Psoas muscle (tissue), 8 donors: ENCODE data around the gene WFDC11. TPM values are rescaled to one million over a fixed set of nuclear protein-coding genes. Genes with fewer than 3 reads are reported as not detected.
"Not testable (repeated sequence)": the region's sequence is repeated elsewhere in the genome, so short reads cannot be mapped to it uniquely, and the experiment has no call there.

Experiments used
- ATAC-seq, 4 donors: fragments of 200-7000 bp; cut with Tn5 transposase; one replicate each; pipeline ENCODE4 v1.9.1; 2020; ENCODE audit warnings: moderate library complexity in 3 of 4, mild to moderate bottlenecking in 2 of 4
- DNase-seq, 2 donors: peaks; one replicate each; pipeline ENCODE4 v3.0.0-alpha.2; 2020
- H3K27ac ChIP-seq: fragments of 200-600 bp; one replicate; pipeline ENCODE4 v1.8.0; 2022
- H3K27me3 ChIP-seq, 3 donors: fragments of 200-600 bp in 1 of 3; one replicate each; pipeline versions ENCODE4 v1.6.1 to v1.8.0; 2013 to 2022; ENCODE audit warnings: low read length in 2 of 3, mild to moderate bottlenecking in 2 of 3, moderate library complexity in 1 of 3; ENCODE audit not compliant: insufficient read depth in 3 of 3
- H3K36me3 ChIP-seq, 2 donors: fragments of 200-600 bp in 1 of 2; one replicate each; pipeline versions ENCODE4 v1.6.1 to v1.8.0; 2013 to 2022; ENCODE audit warnings: low read depth in 1 of 2, mild to moderate bottlenecking in 1 of 2, moderate library complexity in 1 of 2; ENCODE audit not compliant: insufficient read depth in 1 of 2
- H3K4me1 ChIP-seq: fragments of 200-600 bp; one replicate; pipeline ENCODE4 v1.8.0; 2022
- H3K4me3 ChIP-seq: fragments of 200-600 bp; one replicate; pipeline ENCODE4 v1.8.0; 2022; ENCODE audit warnings: mild to moderate bottlenecking
- H3K9me3 ChIP-seq: fragments of 200-600 bp; one replicate; pipeline ENCODE4 v1.8.0; 2022
- CTCF ChIP-seq: fragments of 200-600 bp; IDR thresholded peaks from one replicate; pipeline ENCODE4 v1.8.0; 2022; ENCODE audit warnings: antibody characterized with exemption
- WGBS, 3 donors: extraction: QIAGEN DNeasy Blood & Tissue Kit; methylation state at CpG; one replicate each; pipeline versions ENCODE4 v1.1.6 to v1.1.7; 2013; 5-methylcytosine and 5-hydroxymethylcytosine counted together
- intact Hi-C, 2 donors: fragments of 100-400 bp; cut with DNase I; formaldehyde crosslinking; loops; one replicate each; pipeline versions ENCODE4 v1.11.0 to v1.14.2; 2022
- polyA plus RNA-seq, 3 donors: library from polyadenylated mRNA; stranded (reverse); fragments of 200-250 nt; gene quantifications; one replicate each; pipeline ENCODE4 v1.2.3, GENCODE V29; 2013
- total RNA-seq, 4 donors: library from RNA; stranded (reverse); fragmentation: NEBNext Ultra II Directional in 2 of 4; extraction: Animal tissue kit (Norgen Biotek cat#: 25700) in 2 of 4; gene quantifications; one replicate each; pipeline versions ENCODE4 v1.2.1 to v1.2.4, GENCODE V29; 2021 to 2023
- donor health status: healthy with polysubstance abuse.
- donor health status: DM: no; HTN: no; CAD: no; lungs with moderate emphysema.
- donor health status: Bipolar disorder and iron deficiency.
- donor health status: healthy.
- donor health status: DM: yes; HTN: yes; CAD: no.
- donor health status: DM: no; HTN: no; CAD: no.
- donor health status: DM: no; HTN: no; CAD: no.
- donor health status: DM: yes; HTN: yes; CAD: no.

The WFDC11 gene
- total and polyA plus RNA-seq, 7 donors: not detected

- DNase-seq: no peak
- Histone ChIP-seq H3K4me3 (no peak overlapping the region), H3K27me3 (peaks cover 0 to 2% (median 0%) of the 10 kb centered on the region in 3 donors), H3K9me3 (no peaks in the 10 kb centered on the region), H3K4me1 (no peaks in the 10 kb centered on the region), H3K27ac (no peak overlapping the region), H3K36me3 (no peaks in the 10 kb centered on the region)
- no peak for ATAC-seq
- 77 to 81% (median 78%) methylated on average over 6 of the region's 6 CpGs for whole genome bisulfite sequencing, 3 donors
- no peak for TF ChIP-seq CTCF
- intact Hi-C loops: no loop called here
Measured at GRCh38 chr20:45649312-45649863, 20.7 kb downstream of the WFDC11 start.

GRCh38 chr20:45647441-45648050 lies 22.5 kb downstream of the WFDC11 start:
- Histone ChIP-seq H3K4me3 (no peak overlapping the region), H3K4me1 (no peaks in the 10 kb centered on the region), H3K36me3 (no peaks in the 10 kb centered on the region), H3K27ac (no peak overlapping the region), H3K27me3 (peaks cover 0 to 2% (median 0%) of the 10 kb centered on the region in 3 donors), H3K9me3 (no peaks in the 10 kb centered on the region)
- DNase-seq (no peak), ATAC-seq (no peak)
- intact Hi-C loops: no loop called here
- TF ChIP-seq CTCF: no peak
- 63 to 73% (median 64%) methylated on average over 1 of the region's 1 CpG for WGBS, 3 donors

DNA sequence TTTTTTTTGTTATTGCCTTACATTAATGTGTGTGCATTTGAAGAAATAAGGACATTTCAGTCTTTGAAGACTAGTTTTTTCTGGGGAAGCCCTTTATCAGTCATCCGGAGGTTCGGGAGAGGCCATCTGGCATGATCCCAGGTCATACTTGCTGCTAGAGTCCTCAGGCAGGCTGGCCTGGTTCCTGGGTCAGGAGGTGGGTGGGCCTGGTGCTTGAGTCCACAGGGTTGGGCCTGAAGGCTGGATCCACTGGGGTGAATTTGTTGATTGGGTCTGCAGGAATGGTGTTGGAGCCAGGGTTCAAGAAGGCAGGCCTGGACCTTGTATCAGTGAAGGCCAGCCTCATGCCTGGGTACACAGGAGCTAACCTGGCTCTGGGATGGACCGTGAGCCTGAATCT lies 23.2 kb downstream of the WFDC11 start:
- H3K4me3 ChIP-seq: no peak overlapping the region
- no peaks in the 10 kb centered on the region for H3K4me1 ChIP-seq
- no peaks in the 10 kb centered on the region for H3K9me3 ChIP-seq
- no peak for DNase-seq
- H3K36me3 ChIP-seq: no peaks in the 10 kb centered on the region
- H3K27ac ChIP-seq: no peak overlapping the region
- H3K27me3 ChIP-seq: peaks cover 0 to 2% (median 0%) of the 10 kb centered on the region in 3 donors
- no peak for TF ChIP-seq CTCF
- ATAC-seq: no peak
- WGBS, 3 donors: 78 to 88% (median 88%) methylated on average over 3 of the region's 3 CpGs
- intact Hi-C loops: no loop called here

DNA sequence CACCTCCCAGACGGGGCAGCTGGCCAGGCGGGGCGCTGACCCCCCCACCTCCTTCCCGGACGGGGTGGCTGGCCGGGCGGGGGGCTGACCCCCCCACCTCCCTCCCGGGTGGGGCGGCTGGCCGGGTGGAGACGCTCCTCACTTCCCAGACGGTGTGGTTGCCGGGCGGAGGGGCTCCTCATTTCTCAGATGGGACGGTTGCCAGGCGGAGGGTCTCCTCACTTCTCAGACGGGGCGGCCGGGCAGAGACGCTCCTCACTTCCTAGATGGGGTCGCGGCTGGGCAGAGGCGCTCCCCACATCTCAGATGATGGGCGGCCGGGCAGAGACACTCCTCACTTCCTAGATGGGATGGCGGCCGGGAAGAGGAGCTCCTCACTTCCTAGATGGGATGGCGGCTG lies 24.2 kb downstream of the WFDC11 start:
- DNase-seq, H3K4me1 ChIP-seq, ATAC-seq, intact Hi-C loops, H3K36me3 ChIP-seq, H3K27me3 ChIP-seq, H3K4me3 ChIP-seq, H3K27ac ChIP-seq, H3K9me3 ChIP-seq: not testable (repeated sequence)
- WGBS, 3 donors: 90 to 94% (median 91%) methylated on average over 15 to 28 of the region's 28 CpGs

- DNase-seq, ATAC-seq, H3K4me1 ChIP-seq, intact Hi-C loops, H3K36me3 ChIP-seq, H3K27me3 ChIP-seq, H3K9me3 ChIP-seq, H3K4me3 ChIP-seq, H3K27ac ChIP-seq: not testable (repeated sequence)
- 96 to 97% (median 96%) methylated on average over 20 to 24 of the region's 24 CpGs for WGBS, 3 donors
Measured at GRCh38 chr20:45641076-45641475, 29.0 kb downstream of the WFDC11 start.

- Histone ChIP-seq H3K36me3 (no peaks in the 10 kb centered on the region), H3K4me1 (no peaks in the 10 kb centered on the region), H3K9me3 (no peaks in the 10 kb centered on the region), H3K4me3 (no peak overlapping the region), H3K27ac (no peak overlapping the region), H3K27me3 (no peaks in the 10 kb centered on the region)
- intact Hi-C loops: no loop called here
- WGBS, 3 donors: 85 to 88% (median 85%) methylated on average over 5 of the region's 5 CpGs
- DNase-seq (no peak), ATAC-seq (no peak)
- no peak for TF ChIP-seq CTCF
Measured at GRCh38 chr20:45639687-45640086, 30.4 kb downstream of the WFDC11 start.
